ENCODE data around the gene BSPRY. TPM values are rescaled to one million over a fixed set of nuclear protein-coding genes. Genes with fewer than 3 reads are reported as not detected.

Gene BSPRY
- total and polyA plus RNA-seq, 2 of the 13 experiments (the other 11 are each of a cell fraction or from before 2014, with no cell fraction given), result 0.09 to 0.26 TPM

GRCh38 chr9:113340011-113340699, 9.2 kb upstream of the BSPRY start, which contains the start of gene WDR31 (continued):
- peak; percentile 41; the same call in 1 of the 2 replicates for TF ChIP-seq ZBTB4 (CRISPR knock-in tag; IDR thresholded peaks at IDR 0.05; ENCODE audit: borderline replicate concordance)
- TF ChIP-seq DDIT3 (CRISPR knock-in tag; IDR thresholded peaks at IDR 0.05), result no peak
- TF ChIP-seq ZNF704 (CRISPR knock-in tag; IDR thresholded peaks at IDR 0.05; ENCODE audit: borderline replicate concordance), result peak; percentile 84; the same call in 1 of the 2 replicates
- TF ChIP-seq ZNF761 (CRISPR knock-in tag; conservative IDR thresholded peaks at IDR 0.05), result peak; percentile 87
- TF ChIP-seq TEAD2 (CRISPR knock-in tag; IDR thresholded peaks at IDR 0.05), result no peak
- TF ChIP-seq NKX3-1 (CRISPR knock-in tag; IDR thresholded peaks at IDR 0.05), result peak; percentile 64
- TF ChIP-seq HINFP (CRISPR knock-in tag; IDR thresholded peaks at IDR 0.05; ENCODE audit: low read depth), result no peak
- peak; percentile 88 for TF ChIP-seq DMAP1 (CRISPR knock-in tag; IDR thresholded peaks at IDR 0.05)
- TF ChIP-seq ZNF350 (CRISPR knock-in tag; IDR thresholded peaks at IDR 0.05; ENCODE audit: borderline replicate concordance, low read depth), result peak; percentile 88
- no peak for TF ChIP-seq TSC22D2 (CRISPR knock-in tag; IDR thresholded peaks at IDR 0.05; ENCODE audit: borderline replicate concordance)
- TF ChIP-seq CREBL2 (CRISPR knock-in tag; IDR thresholded peaks at IDR 0.05; ENCODE audit: borderline replicate concordance), result no peak; the same call in 1 of the 2 replicates
- TF ChIP-seq ARNT (IDR thresholded peaks at IDR 0.05), result no peak
- peak; percentile 75; the same call in 1 of the 2 replicates for TF ChIP-seq HIC2 (CRISPR knock-in tag; IDR thresholded peaks at IDR 0.05; ENCODE audit: low read depth)
- TF ChIP-seq ZNF160 (CRISPR knock-in tag; IDR thresholded peaks at IDR 0.05), result peak; percentile 68; the same call in 1 of the 2 replicates
- peak; percentile 91; the same call in 1 of the 2 replicates for TF ChIP-seq ARNT2 (CRISPR knock-in tag; IDR thresholded peaks at IDR 0.05; ENCODE audit: low read depth)
